HepG2 (cell line): Measurements from ENCODE around the gene STK24.

Experiments
- ADNP ChIP-seq: sonication (generic); formaldehyde crosslinking; IDR thresholded peaks from 2 replicates; pipeline ENCODE4 v1.4.0; 2020; ENCODE audit warnings: missing genetic modification reagents
- ARID3A ChIP-seq: IDR thresholded peaks from 2 replicates; pipeline ENCODE4 v1.6.1; 2012; ENCODE audit warnings: low read depth, low read length, improper control_type of control experiment
- DNMT1 ChIP-seq: sonication (generic); formaldehyde crosslinking; IDR thresholded peaks from 2 replicates; pipeline ENCODE4 v1.5.1; 2020; ENCODE audit warnings: mild to moderate bottlenecking, missing genetic modification reagents
- E2F5 ChIP-seq: sonication (generic); formaldehyde crosslinking; conservative IDR thresholded peaks from 2 replicates; pipeline ENCODE4 v1.4.0; 2020; ENCODE audit warnings: missing genetic modification reagents
- ISX ChIP-seq: sonication (generic); formaldehyde crosslinking; conservative IDR thresholded peaks from 2 replicates; pipeline ENCODE4 v1.5.0; 2020; ENCODE audit warnings: missing genetic modification reagents
- MIER3 ChIP-seq: IDR thresholded peaks from 2 replicates; pipeline ENCODE4 v1.6.1; 2016; ENCODE audit warnings: missing compliant biosample characterization, borderline replicate concordance
- NR2C2 ChIP-seq: sonication (generic); formaldehyde crosslinking; IDR thresholded peaks from 2 replicates; pipeline ENCODE4 v1.4.0; 2020; ENCODE audit warnings: missing genetic modification reagents, mild to moderate bottlenecking, moderate library complexity, borderline replicate concordance
- POLR2A ChIP-seq, 2 experiments: IDR thresholded peaks; 2 replicates each; pipeline ENCODE4 v1.6.1; 2011; ENCODE audit warnings: low read depth in 2 of 2, low read length in 2 of 2, mild to moderate bottlenecking in 1 of 2, moderate library complexity in 1 of 2; ENCODE audit not compliant: insufficient read depth in 1 of 2
- SMARCE1 ChIP-seq: fragments of 450-650 bp; IDR thresholded peaks from 2 replicates; pipeline ENCODE4 v1.6.1; 2017; ENCODE audit warnings: borderline replicate concordance
- U2AF2 ChIP-seq: fragments of 200-400 bp; formaldehyde crosslinking; IDR thresholded peaks from 2 replicates; pipeline ENCODE4 v1.6.1; 2017; ENCODE audit warnings: low read depth, mild to moderate bottlenecking, low read length
- ZMYM2 ChIP-seq: sonication (generic); formaldehyde crosslinking; IDR thresholded peaks from 2 replicates; pipeline ENCODE4 v1.8.0; 2022; ENCODE audit warnings: mild to moderate bottlenecking, missing genetic modification reagents
- ZNF530 ChIP-seq: sonication (generic); formaldehyde crosslinking; IDR thresholded peaks from 2 replicates; pipeline ENCODE4 v1.5.0; 2020; ENCODE audit warnings: low read depth, mild to moderate bottlenecking, missing genetic modification reagents
- ZNF547 ChIP-seq: sonication (generic); formaldehyde crosslinking; IDR thresholded peaks from 2 replicates; pipeline ENCODE4 v1.5.1; 2020; ENCODE audit warnings: mild to moderate bottlenecking, missing genetic modification reagents
- ZNF550 ChIP-seq: sonication (generic); formaldehyde crosslinking; IDR thresholded peaks from 2 replicates; pipeline ENCODE4 v1.4.0; 2020; ENCODE audit warnings: mild to moderate bottlenecking, missing genetic modification reagents, borderline replicate concordance

GRCh38 chr13:98468929-98469328 lies 108.0 kb downstream of the STK24 start:
- no peak for TF ChIP-seq ZNF530 (CRISPR knock-in tag)
- TF ChIP-seq SMARCE1: no peak
- no peak for TF ChIP-seq E2F5 (CRISPR knock-in tag)
- TF ChIP-seq DNMT1 (CRISPR knock-in tag): no peak
- TF ChIP-seq U2AF2: no peak
- no peak for TF ChIP-seq ZNF547
- TF ChIP-seq ISX (CRISPR knock-in tag): no peak
- TF ChIP-seq ADNP (CRISPR knock-in tag): no peak
- TF ChIP-seq POLR2A (IDR thresholded peaks at IDR 0.05; ENCODE audit: insufficient read depth in 1 of 2, low read depth in 2 of 2, low read length in 2 of 2): no peak
- TF ChIP-seq ZNF550 (CRISPR knock-in tag): no peak
- no peak for TF ChIP-seq MIER3 (CRISPR knock-in tag)
- TF ChIP-seq NR2C2: no peak
- no peak for TF ChIP-seq ARID3A
- TF ChIP-seq ZMYM2: no peak
